ENCODE results near the gene KNOP1. TPM values are rescaled to one million over a fixed set of nuclear protein-coding genes. Genes with fewer than 3 reads are reported as not detected.

KNOP1 gene
- total RNA-seq, 1 experiment from 2014 or later: 70.1 TPM

DNA sequence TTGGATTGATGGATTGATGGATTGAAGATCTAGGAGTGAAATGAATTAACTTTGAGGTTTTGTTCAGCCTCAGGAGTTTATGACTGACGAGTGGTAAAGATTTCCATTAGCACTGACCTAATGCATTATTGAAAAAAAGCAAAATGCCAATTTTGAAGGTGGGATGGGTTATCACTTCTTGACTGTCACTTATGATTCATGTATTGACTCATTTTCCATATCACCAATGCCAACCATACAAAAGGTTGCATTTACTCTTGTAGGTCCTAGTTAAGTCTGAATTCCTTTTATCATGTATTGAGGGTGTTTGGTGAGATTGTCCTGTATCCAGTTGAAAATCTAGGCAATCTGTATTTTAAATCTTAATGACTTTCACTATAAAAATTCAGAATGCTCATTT is 57.6 kb downstream of the KNOP1 start:
- intact Hi-C loops (cut with micrococcal nuclease; ENCODE audit: unreplicated experiment): no loop called here
- Histone ChIP-seq H3K4me3 (ENCODE audit: low read depth in 2 of 2, low read length in 2 of 2) (no peak overlapping the region), H3K4me1 (ENCODE audit: control insufficient read depth, insufficient read depth, low read length) (no peaks in the 10 kb centered on the region), H3K9me3 (ENCODE audit: control insufficient read depth, insufficient read depth, low read depth, low read length) (no peaks in the 10 kb centered on the region), H3K27ac (ENCODE audit: low read length) (no peak overlapping the region), H3K27me3 (ENCODE audit: control insufficient read depth, insufficient read depth, low read length) (no peaks in the 10 kb centered on the region), H3K36me3 (ENCODE audit: control insufficient read depth, insufficient read depth, low read length) (peaks cover 2% of the 10 kb centered on the region)
- BruUV-seq (replicated peaks): no TSS peak
- DNase-seq (ENCODE audit: low read depth, low spot score) (no peak), ATAC-seq (no peak)
- CTCF ChIA-PET: no interaction called here
- no peak for TF ChIP-seq SIN3A (IDR thresholded peaks at IDR 0.05; ENCODE audit: borderline replicate concordance, insufficient read depth, low read depth, low read length)
- TF ChIP-seq REST (IDR thresholded peaks at IDR 0.05; ENCODE audit: insufficient read depth in 1 of 2, low read depth in 2 of 2, low read length in 1 of 2): no peak
- in situ Hi-C loops (cut with HindIII; ENCODE audit: low pct_unique_long_range_greater_than_20kb, low sequenced_read_pairs): no loop called here
- POLR2A ChIA-PET: no interaction called here

DNA sequence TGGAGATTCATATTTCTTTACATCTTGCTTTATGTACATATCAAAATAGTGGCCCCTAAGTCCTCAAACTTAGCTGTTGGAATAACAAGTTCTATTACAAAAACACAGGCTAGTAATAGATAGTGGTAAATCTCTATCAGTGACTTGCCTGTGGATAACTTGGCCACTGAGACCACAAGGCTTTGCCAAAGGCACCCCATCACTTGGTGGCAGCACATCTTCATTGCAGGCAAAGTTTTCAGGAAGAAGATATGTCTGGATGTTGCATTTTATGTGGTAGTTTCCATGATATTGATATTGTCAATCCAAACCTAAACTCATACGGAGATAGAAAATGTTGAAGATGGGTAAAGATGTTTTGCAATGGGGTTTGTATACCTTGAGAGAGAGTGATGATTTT is 58.5 kb downstream of the KNOP1 start:
- ATAC-seq (no peak), DNase-seq (ENCODE audit: low read depth, low spot score) (no peak)
- CTCF ChIA-PET: no interaction called here
- intact Hi-C loops (cut with micrococcal nuclease; ENCODE audit: unreplicated experiment): no loop called here
- POLR2A ChIA-PET: no interaction called here
- Histone ChIP-seq H3K27me3 (ENCODE audit: control insufficient read depth, insufficient read depth, low read length) (no peaks in the 10 kb centered on the region), H3K4me1 (ENCODE audit: control insufficient read depth, insufficient read depth, low read length) (no peaks in the 10 kb centered on the region), H3K4me3 (ENCODE audit: low read depth in 2 of 2, low read length in 2 of 2) (no peak overlapping the region), H3K36me3 (ENCODE audit: control insufficient read depth, insufficient read depth, low read length) (peaks cover 2% of the 10 kb centered on the region), H3K27ac (ENCODE audit: low read length) (no peak overlapping the region), H3K9me3 (ENCODE audit: control insufficient read depth, insufficient read depth, low read depth, low read length) (no peaks in the 10 kb centered on the region)
- in situ Hi-C loops (cut with HindIII; ENCODE audit: low pct_unique_long_range_greater_than_20kb, low sequenced_read_pairs): no loop called here
- TF ChIP-seq POLR2AphosphoS5 (IDR thresholded peaks at IDR 0.05; ENCODE audit: low read depth, low read length) (no peak), REST (IDR thresholded peaks at IDR 0.05; ENCODE audit: insufficient read depth in 1 of 2, low read depth in 2 of 2, low read length in 1 of 2) (no peak), TCF7L2 (IDR thresholded peaks at IDR 0.05; ENCODE audit: low read depth, low read length) (no peak), SIN3A (IDR thresholded peaks at IDR 0.05; ENCODE audit: borderline replicate concordance, insufficient read depth, low read depth, low read length) (no peak)
- TF ChIP-seq, protein P1, sequence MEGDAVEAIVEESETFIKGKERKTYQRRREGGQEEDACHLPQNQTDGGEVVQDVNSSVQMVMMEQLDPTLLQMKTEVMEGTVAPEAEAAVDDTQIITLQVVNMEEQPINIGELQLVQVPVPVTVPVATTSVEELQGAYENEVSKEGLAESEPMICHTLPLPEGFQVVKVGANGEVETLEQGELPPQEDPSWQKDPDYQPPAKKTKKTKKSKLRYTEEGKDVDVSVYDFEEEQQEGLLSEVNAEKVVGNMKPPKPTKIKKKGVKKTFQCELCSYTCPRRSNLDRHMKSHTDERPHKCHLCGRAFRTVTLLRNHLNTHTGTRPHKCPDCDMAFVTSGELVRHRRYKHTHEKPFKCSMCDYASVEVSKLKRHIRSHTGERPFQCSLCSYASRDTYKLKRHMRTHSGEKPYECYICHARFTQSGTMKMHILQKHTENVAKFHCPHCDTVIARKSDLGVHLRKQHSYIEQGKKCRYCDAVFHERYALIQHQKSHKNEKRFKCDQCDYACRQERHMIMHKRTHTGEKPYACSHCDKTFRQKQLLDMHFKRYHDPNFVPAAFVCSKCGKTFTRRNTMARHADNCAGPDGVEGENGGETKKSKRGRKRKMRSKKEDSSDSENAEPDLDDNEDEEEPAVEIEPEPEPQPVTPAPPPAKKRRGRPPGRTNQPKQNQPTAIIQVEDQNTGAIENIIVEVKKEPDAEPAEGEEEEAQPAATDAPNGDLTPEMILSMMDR (IDR thresholded peaks at IDR 0.05): no peak
- BruUV-seq (replicated peaks): no TSS peak
